GM12878 (cell line): ENCODE data around the gene KCNN3. TPM values are rescaled to one million over a fixed set of nuclear protein-coding genes. Genes with fewer than 3 reads are reported as not detected.

Source experiments
- ATAC-seq: fragments of 200-7000 bp; cut with Tn5 transposase; 3 replicates; pipeline ENCODE4 v1.9.1; 2020; ENCODE audit warnings: mild to moderate bottlenecking, moderate library complexity
- BruUV-seq: library from RNA; stranded (reverse); fragments of 400-500 nt; replicated peaks from 2 replicates; lab custom pipeline; 2021; lab: Mats Ljungman, UMichigan
- CTCF ChIA-PET: fragments of 300-600 bp; sonication (Branson Sonifier 250); formaldehyde crosslinking; extraction: SDS; loops from one replicate; lab custom pipeline; 2021; ENCODE audit warnings: inconsistent platforms; lab: Yijun Ruan, JAX
- POLR2A ChIA-PET: fragments of 350-600 bp; formaldehyde crosslinking; extraction: SDS; loops from one replicate; lab custom pipeline; 2021; ENCODE audit warnings: inconsistent platforms; lab: Charles Lee
- RAD21 ChIA-PET: fragments of 300-600 bp; sonication (Branson Sonifier 250); formaldehyde crosslinking; loops from one replicate; lab custom pipeline; 2023; ENCODE audit warnings: antibody characterized with exemption; ENCODE audit not compliant: unreplicated experiment; lab: Charles Lee
- SMC1A ChIA-PET: fragments of 300-600 bp; sonication (Branson Sonifier 250); formaldehyde crosslinking; loops from one replicate; lab custom pipeline; 2023; ENCODE audit not compliant: unreplicated experiment, uncharacterized antibody; lab: Charles Lee
- DNase-seq: peaks from one replicate; pipeline ENCODE4 v3.0.0-alpha.2; 2011; ENCODE audit warnings: low read depth, low spot score
- FAIRE-seq: peaks from 3 replicates; lab custom pipeline; 2011; peaks lifted over from hg19 to GRCh38; lab: Jason Lieb, UNC
- H2AFZ ChIP-seq: 2 replicates; pipeline ENCODE4 v1.6.0; 2011; ENCODE audit warnings: low read depth, low read length, control low read depth; ENCODE audit not compliant: control insufficient read depth
- H3K27ac ChIP-seq: 2 replicates; pipeline ENCODE4 v1.5.1; 2011; ENCODE audit warnings: control low read depth; ENCODE audit not compliant: control insufficient read depth, insufficient read depth
- H3K27me3 ChIP-seq, 2 experiments: replicated peaks in 1 of 2; 2 replicates each; pipeline versions ENCODE4 v1.6.0 to v1.6.1; 2011; ENCODE audit warnings: low read length in 1 of 2; ENCODE audit not compliant: control insufficient read depth in 2 of 2, insufficient read depth in 2 of 2
- H3K36me3 ChIP-seq, 2 experiments: 2 replicates each; pipeline ENCODE4 v1.5.1; 2011; ENCODE audit warnings: low read length in 1 of 2; ENCODE audit not compliant: control insufficient read depth in 2 of 2, insufficient read depth in 2 of 2
- H3K4me1 ChIP-seq: 2 replicates; pipeline ENCODE4 v1.6.1; 2011; ENCODE audit warnings: mild to moderate bottlenecking, low read length, moderate library complexity, mixed read lengths; ENCODE audit not compliant: control insufficient read depth, insufficient read depth
- H3K4me2 ChIP-seq: 2 replicates; pipeline ENCODE4 v1.6.0; 2011; ENCODE audit warnings: control low read depth; ENCODE audit not compliant: control insufficient read depth, insufficient read depth
- H3K4me3 ChIP-seq: fragments of 200-600 bp; sonication (generic); 2 replicates; pipeline ENCODE4 v1.5.1; 2016
- H3K79me2 ChIP-seq: 2 replicates; pipeline ENCODE4 v1.6.0; 2011; ENCODE audit warnings: low read length; ENCODE audit not compliant: control insufficient read depth, insufficient read depth
- H3K9ac ChIP-seq: 2 replicates; pipeline ENCODE4 v1.8.0; 2011; ENCODE audit warnings: low read length, control low read depth, mixed read lengths; ENCODE audit not compliant: control insufficient read depth, insufficient read depth
- H3K9me3 ChIP-seq: replicated peaks from 3 replicates; pipeline ENCODE4 v1.5.1; 2011; ENCODE audit warnings: mild to moderate bottlenecking, low read length; ENCODE audit not compliant: control insufficient read depth, insufficient read depth
- H4K20me1 ChIP-seq: 2 replicates; pipeline ENCODE4 v1.6.0; 2011; ENCODE audit not compliant: control insufficient read depth, insufficient read depth
- ATF7 ChIP-seq: fragments of 450-650 bp; IDR thresholded peaks from 2 replicates; pipeline ENCODE4 v1.6.1; 2016; ENCODE audit warnings: low read depth, mild to moderate bottlenecking
- CBFB ChIP-seq: IDR thresholded peaks from 2 replicates; pipeline ENCODE4 v1.6.1; 2016; ENCODE audit warnings: antibody characterized with exemption, low read depth
- CHD1 ChIP-seq: IDR thresholded peaks from 2 replicates; pipeline ENCODE4 v1.6.1; 2012; ENCODE audit warnings: low read depth, low read length, improper control_type of control experiment
- CHD2 ChIP-seq: IDR thresholded peaks from 2 replicates; pipeline ENCODE4 v1.6.1; 2011; ENCODE audit warnings: low read depth, low read length, improper control_type of control experiment, borderline replicate concordance
- EZH2 ChIP-seq: IDR thresholded peaks from 2 replicates; pipeline ENCODE4 v1.6.1; 2012; ENCODE audit warnings: low read depth, mild to moderate bottlenecking, control low read depth, inconsistent platforms, low read length, borderline replicate concordance; ENCODE audit not compliant: control insufficient read depth
- LARP7 ChIP-seq: fragments of 450-650 bp; IDR thresholded peaks from 2 replicates; pipeline ENCODE4 v1.6.1; 2017; ENCODE audit warnings: mild to moderate bottlenecking
- MTA2 ChIP-seq: fragments of 450-650 bp; IDR thresholded peaks from 2 replicates; pipeline ENCODE4 v1.6.1; 2016; ENCODE audit warnings: low read depth, mild to moderate bottlenecking, moderate library complexity
- NFYA ChIP-seq: IDR thresholded peaks from 2 replicates; pipeline ENCODE4 v1.6.1; 2011; ENCODE audit warnings: low read depth, mild to moderate bottlenecking, low read length, improper control_type of control experiment, borderline replicate concordance
- RCOR1 ChIP-seq: conservative IDR thresholded peaks from 2 replicates; pipeline ENCODE4 v1.6.1; 2012; ENCODE audit warnings: low read depth, low read length, improper control_type of control experiment
- SMAD1 ChIP-seq: fragments of 450-650 bp; IDR thresholded peaks from 2 replicates; pipeline ENCODE4 v1.6.1; 2018; ENCODE audit warnings: mild to moderate bottlenecking, low read depth; ENCODE audit not compliant: partially characterized antibody
- SRF ChIP-seq, 2 experiments: IDR thresholded peaks; 2 replicates each; pipeline ENCODE4 v1.6.1; 2011; ENCODE audit warnings: low read depth in 2 of 2, low read length in 2 of 2, mild to moderate bottlenecking in 1 of 2, moderate library complexity in 1 of 2
- TCF3 ChIP-seq: IDR thresholded peaks from 2 replicates; pipeline ENCODE4 v1.6.1; 2012; ENCODE audit warnings: low read depth, mild to moderate bottlenecking, low read length, borderline replicate concordance; ENCODE audit not compliant: insufficient read depth
- ZNF24 ChIP-seq: fragments of 450-650 bp; IDR thresholded peaks from 2 replicates; pipeline ENCODE4 v1.6.1; 2017; ENCODE audit warnings: antibody characterized with exemption, mild to moderate bottlenecking
- ZNF274 ChIP-seq: IDR thresholded peaks from one replicate; pipeline ENCODE4 v1.8.0; 2011; ENCODE audit not compliant: insufficient read length, insufficient read depth
- WGBS: methylation state at CpG from one replicate; pipeline ENCODE4 v1.1.6; 2016; ENCODE audit warnings: low lambda C conversion rate; ENCODE audit not compliant: insufficient replicate concordance, insufficient coverage; ENCODE audit errors: missing lambda C conversion rate; 5-methylcytosine and 5-hydroxymethylcytosine counted together
- in situ Hi-C: fragments of 300-500 bp; cut with MboI; formaldehyde crosslinking; loops from 9 replicates; pipeline ENCODE4 v1.14.3; 2018; ENCODE audit warnings: mixed read lengths
- intact Hi-C: fragments of 100-400 bp; cut with micrococcal nuclease; formaldehyde crosslinking; loops from one replicate; pipeline ENCODE4 v1.14.2; 2022; ENCODE audit not compliant: unreplicated experiment
- polyA plus RNA-seq, 11 experiments: library from polyadenylated mRNA; depleted of rRNA in 4 of 11; unstranded in 6 of 11; stranded (reverse) in 5 of 11; fragments of >200 nt; fragmentation: Nextera tagmentation in 4 of 11; fragmentation: Illumina TruSeq in 1 of 11; extraction: Ambion mirVana in 4 of 11; extraction: Trizol in 1 of 11; gene quantifications; 1 replicate in 1 of 11; 2 replicates in 10 of 11; pipeline versions ENCODE4 v1.2.1 to v1.2.3, GENCODE V29; 2011 to 2016; ENCODE audit warnings: inconsistent platforms in 2 of 11, missing spikeins in 2 of 11, low read depth in 1 of 11
- total RNA-seq, 4 experiments: library from RNA; depleted of rRNA in 3 of 4; stranded (reverse); fragments of >200 nt in 3 of 4; fragmentation: Illumina TruSeq in 1 of 4; extraction: Trizol in 1 of 4; gene quantifications; 2 replicates each; pipeline versions ENCODE4 v1.2.1 to v1.2.3, GENCODE V29; 2013 to 2021
- TF ChIP-seq, protein P1 (sequence below): fragments of 450-650 bp; IDR thresholded peaks from 2 replicates; pipeline ENCODE4 v1.6.1; 2017; ENCODE audit warnings: antibody characterized with exemption, mild to moderate bottlenecking, moderate library complexity
- TF ChIP-seq, protein P2 (sequence below): IDR thresholded peaks from 2 replicates; pipeline ENCODE4 v1.6.1; 2012; ENCODE audit warnings: low read depth, low read length, improper control_type of control experiment
- TF ChIP-seq, protein P3 (sequence below): fragments of 450-650 bp; IDR thresholded peaks from 2 replicates; pipeline ENCODE4 v1.6.1; 2017; ENCODE audit warnings: mild to moderate bottlenecking, moderate library complexity

Gene KCNN3
- total and polyA plus RNA-seq, 10 of the 15 experiments (the other 5 are each of a cell fraction or from before 2014, with no cell fraction given): 3.5 to 26.4 (median 14.9) TPM

DNA sequence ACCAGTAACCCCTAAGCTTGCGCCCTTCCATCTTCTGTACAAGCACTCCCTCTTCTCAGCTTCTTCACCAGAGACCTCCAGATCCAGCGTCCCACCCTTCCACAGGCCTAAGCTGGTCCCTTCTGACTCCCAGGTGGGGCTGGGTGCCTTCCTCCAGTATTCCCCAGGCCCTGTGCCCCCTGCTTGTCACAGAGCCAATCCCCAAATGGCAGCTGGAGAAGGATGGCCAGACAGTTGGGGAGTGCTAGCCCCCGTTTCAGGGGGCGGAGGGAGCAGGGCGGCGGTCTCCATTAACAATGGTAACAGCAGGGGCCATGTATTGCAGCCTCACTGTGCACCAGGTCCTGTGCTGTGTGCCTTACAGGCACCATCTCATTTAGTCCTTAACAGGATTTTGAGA lies 85.7 kb downstream of the KCNN3 start:
- intact Hi-C loops: no loop called here
- Histone ChIP-seq H3K4me3 (no peak overlapping the region), H2AFZ (no peak overlapping the region), H3K36me3 (peaks cover 4 to 8% of the 10 kb centered on the region in 2 experiments; a peak in 3 of 4 replicates), H3K4me2 (peak overlapping the region; percentile 54; the same call in 1 of the 2 replicates), H3K27ac (peak overlapping the region; percentile 93), H4K20me1 (no peaks in the 10 kb centered on the region), H3K79me2 (peaks cover 11% of the 10 kb centered on the region), H3K9ac (0 out of 2 replicates have a peak overlapping the region, but pooled peaks have one; percentile 67), H3K4me1 (peaks cover 29% of the 10 kb centered on the region), H3K9me3 (no peaks in the 10 kb centered on the region; the same call in 2 of the 3 replicates), H3K27me3 (no peaks in the 10 kb centered on the region)
- no peak for FAIRE-seq
- SMC1A ChIA-PET: interaction anchor here (0.6 to 3.7 kb wide), 7 partner anchors 9 to 78 kb away, joined by 3 to 15 read pairs (median 5); no protein-coding TSS in a partner anchor
- TF ChIP-seq, protein P1, sequence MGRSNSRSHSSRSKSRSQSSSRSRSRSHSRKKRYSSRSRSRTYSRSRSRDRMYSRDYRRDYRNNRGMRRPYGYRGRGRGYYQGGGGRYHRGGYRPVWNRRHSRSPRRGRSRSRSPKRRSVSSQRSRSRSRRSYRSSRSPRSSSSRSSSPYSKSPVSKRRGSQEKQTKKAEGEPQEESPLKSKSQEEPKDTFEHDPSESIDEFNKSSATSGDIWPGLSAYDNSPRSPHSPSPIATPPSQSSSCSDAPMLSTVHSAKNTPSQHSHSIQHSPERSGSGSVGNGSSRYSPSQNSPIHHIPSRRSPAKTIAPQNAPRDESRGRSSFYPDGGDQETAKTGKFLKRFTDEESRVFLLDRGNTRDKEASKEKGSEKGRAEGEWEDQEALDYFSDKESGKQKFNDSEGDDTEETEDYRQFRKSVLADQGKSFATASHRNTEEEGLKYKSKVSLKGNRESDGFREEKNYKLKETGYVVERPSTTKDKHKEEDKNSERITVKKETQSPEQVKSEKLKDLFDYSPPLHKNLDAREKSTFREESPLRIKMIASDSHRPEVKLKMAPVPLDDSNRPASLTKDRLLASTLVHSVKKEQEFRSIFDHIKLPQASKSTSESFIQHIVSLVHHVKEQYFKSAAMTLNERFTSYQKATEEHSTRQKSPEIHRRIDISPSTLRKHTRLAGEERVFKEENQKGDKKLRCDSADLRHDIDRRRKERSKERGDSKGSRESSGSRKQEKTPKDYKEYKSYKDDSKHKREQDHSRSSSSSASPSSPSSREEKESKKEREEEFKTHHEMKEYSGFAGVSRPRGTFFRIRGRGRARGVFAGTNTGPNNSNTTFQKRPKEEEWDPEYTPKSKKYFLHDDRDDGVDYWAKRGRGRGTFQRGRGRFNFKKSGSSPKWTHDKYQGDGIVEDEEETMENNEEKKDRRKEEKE: no peak
- no peak for TF ChIP-seq SRF (IDR thresholded peaks at IDR 0.05; ENCODE audit: low read depth in 2 of 2, low read length in 2 of 2)
- TF ChIP-seq, protein P2, sequence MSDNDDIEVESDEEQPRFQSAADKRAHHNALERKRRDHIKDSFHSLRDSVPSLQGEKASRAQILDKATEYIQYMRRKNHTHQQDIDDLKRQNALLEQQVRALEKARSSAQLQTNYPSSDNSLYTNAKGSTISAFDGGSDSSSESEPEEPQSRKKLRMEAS: no peak
- no peak for TF ChIP-seq LARP7
- TF ChIP-seq ZNF274: no peak
- TF ChIP-seq SMAD1: no peak
- TF ChIP-seq NFYA: no peak
- no peak for TF ChIP-seq ATF7
- no peak for TF ChIP-seq TCF3
- TF ChIP-seq CHD1: no peak
- TF ChIP-seq MTA2: no peak
- TF ChIP-seq ZNF24: no peak
- no peak for TF ChIP-seq RCOR1
- TF ChIP-seq, protein P3, sequence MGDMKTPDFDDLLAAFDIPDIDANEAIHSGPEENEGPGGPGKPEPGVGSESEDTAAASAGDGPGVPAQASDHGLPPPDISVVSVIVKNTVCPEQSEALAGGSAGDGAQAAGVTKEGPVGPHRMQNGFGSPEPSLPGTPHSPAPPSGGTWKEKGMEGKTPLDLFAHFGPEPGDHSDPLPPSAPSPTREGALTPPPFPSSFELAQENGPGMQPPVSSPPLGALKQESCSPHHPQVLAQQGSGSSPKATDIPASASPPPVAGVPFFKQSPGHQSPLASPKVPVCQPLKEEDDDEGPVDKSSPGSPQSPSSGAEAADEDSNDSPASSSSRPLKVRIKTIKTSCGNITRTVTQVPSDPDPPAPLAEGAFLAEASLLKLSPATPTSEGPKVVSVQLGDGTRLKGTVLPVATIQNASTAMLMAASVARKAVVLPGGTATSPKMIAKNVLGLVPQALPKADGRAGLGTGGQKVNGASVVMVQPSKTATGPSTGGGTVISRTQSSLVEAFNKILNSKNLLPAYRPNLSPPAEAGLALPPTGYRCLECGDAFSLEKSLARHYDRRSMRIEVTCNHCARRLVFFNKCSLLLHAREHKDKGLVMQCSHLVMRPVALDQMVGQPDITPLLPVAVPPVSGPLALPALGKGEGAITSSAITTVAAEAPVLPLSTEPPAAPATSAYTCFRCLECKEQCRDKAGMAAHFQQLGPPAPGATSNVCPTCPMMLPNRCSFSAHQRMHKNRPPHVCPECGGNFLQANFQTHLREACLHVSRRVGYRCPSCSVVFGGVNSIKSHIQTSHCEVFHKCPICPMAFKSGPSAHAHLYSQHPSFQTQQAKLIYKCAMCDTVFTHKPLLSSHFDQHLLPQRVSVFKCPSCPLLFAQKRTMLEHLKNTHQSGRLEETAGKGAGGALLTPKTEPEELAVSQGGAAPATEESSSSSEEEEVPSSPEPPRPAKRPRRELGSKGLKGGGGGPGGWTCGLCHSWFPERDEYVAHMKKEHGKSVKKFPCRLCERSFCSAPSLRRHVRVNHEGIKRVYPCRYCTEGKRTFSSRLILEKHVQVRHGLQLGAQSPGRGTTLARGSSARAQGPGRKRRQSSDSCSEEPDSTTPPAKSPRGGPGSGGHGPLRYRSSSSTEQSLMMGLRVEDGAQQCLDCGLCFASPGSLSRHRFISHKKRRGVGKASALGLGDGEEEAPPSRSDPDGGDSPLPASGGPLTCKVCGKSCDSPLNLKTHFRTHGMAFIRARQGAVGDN: no peak
- TF ChIP-seq CBFB: no peak
- TF ChIP-seq EZH2: no peak
- TF ChIP-seq CHD2: no peak
- in situ Hi-C loops: no loop called here
- CTCF ChIA-PET: interaction anchor here (0.9 to 1.8 kb wide), 3 partner anchors 14 to 82 kb away, joined by 3 to 4 read pairs (median 4); no protein-coding TSS in a partner anchor
- RAD21 ChIA-PET: interaction anchor here (0.9 to 1.5 kb wide), 5 partner anchors 9 to 86 kb away, joined by 3 to 5 read pairs (median 4); partner anchors contain the start of gene KCNN3
- TSS peak; percentile 34 for BruUV-seq
- POLR2A ChIA-PET: interaction anchor here (1.0 to 1.9 kb wide), 4 partner anchors 9 to 77 kb away, joined by 3 to 5 read pairs (median 3); no protein-coding TSS in a partner anchor
- DNase-seq: no peak
- ATAC-seq: peak; percentile 14
- WGBS: 99% methylated on average over 6 of the region's 6 CpGs
